ENCODE results near the gene N4BP2.

The N4BP2 gene

DNA sequence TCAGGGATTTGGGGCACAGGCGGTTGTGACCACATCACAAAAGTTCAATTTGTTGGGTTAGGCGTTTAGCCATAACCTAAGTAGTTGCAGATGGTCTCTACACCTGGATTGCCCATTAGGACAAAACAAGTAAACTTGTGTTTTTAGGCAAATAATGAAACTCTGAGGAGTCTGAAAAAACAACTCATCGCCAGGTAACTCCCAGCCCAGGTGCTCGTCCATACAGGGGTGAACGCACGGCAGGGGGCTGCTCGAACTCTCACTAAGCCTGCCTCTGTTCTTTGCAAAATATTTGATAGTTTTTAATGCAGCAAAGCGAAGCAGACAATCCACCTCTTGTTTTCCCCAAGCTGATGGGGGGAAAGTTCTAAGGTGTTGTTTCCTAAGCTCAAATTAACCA, 139.6 kb downstream of the N4BP2 start:
- Mint-ChIP-seq H3K36me3 (ENCODE audit: low read depth) (peaks cover 47% of the 10 kb centered on the region), H3K9me3 (no peaks in the 10 kb centered on the region), H3K4me1 (ENCODE audit: low read depth) (peaks cover 63% of the 10 kb centered on the region), H3K27ac (peak overlapping the region; percentile 95), H3K4me3 (peak overlapping the region; percentile 91), H3K27me3 (no peaks in the 10 kb centered on the region)
- peak; percentile 44 for DNase-seq

DNA sequence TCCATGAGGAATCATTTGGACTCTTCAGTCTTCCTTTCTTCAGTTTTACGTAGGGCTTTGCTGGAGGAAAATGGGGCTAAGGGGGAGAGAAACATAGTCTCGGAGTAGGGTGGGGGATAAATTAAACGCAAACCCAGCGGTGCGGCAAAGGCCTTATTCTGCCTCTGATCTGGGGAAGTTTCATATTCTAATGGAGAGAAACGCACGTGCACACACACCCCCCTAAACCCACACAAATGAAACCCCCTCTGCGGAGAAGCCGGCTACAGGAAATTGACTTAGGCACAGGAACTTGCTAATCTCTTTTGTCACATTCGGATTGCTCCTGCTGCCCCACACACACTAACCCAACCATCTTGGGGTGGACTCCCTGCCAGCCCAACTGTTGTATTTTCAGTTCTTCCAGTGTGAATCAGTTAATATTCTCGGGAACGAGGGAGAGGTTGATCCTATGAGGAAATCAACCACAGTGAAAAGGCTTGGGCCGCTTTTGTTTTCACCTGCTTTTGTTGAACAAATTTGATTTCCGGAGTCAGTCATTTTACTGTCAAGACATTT, 140.2 kb downstream of the N4BP2 start, which contains the start of gene RHOH:
RHOH (plus strand) TSS at position 308 of the 558 bp plus-strand sequence. CDS start 46,356 bp downstream, outside the sequence.
- H3K27ac Mint-ChIP-seq, result peak within 1 kb of the TSS; percentile 95
- peaks cover 61% of the 10 kb centered on the region for H3K4me1 Mint-ChIP-seq (ENCODE audit: low read depth)

GRCh38 chr4:40197879-40198689, 141.4 kb downstream of the N4BP2 start:
- Mint-ChIP-seq H3K36me3 (ENCODE audit: low read depth) (peaks cover 64% of the 10 kb centered on the region), H3K27me3 (no peaks in the 10 kb centered on the region), H3K4me3 (peak overlapping the region; percentile 91), H3K27ac (peak overlapping the region; percentile 95), H3K9me3 (no peaks in the 10 kb centered on the region), H3K4me1 (ENCODE audit: low read depth) (peaks cover 57% of the 10 kb centered on the region)
- DNase-seq, result peak; percentile 66

More for the DNA sequence above, 140.2 kb downstream of the N4BP2 start, which contains the start of gene RHOH:
- peak within 1 kb of the TSS; percentile 91 for H3K4me3 Mint-ChIP-seq
- H3K27me3 Mint-ChIP-seq, result no peaks in the 10 kb centered on the region
- H3K9me3 Mint-ChIP-seq, result no peaks in the 10 kb centered on the region
- peak; percentile 79 for DNase-seq
- H3K36me3 Mint-ChIP-seq (ENCODE audit: low read depth), result peaks cover 52% of the 10 kb centered on the region

DNA sequence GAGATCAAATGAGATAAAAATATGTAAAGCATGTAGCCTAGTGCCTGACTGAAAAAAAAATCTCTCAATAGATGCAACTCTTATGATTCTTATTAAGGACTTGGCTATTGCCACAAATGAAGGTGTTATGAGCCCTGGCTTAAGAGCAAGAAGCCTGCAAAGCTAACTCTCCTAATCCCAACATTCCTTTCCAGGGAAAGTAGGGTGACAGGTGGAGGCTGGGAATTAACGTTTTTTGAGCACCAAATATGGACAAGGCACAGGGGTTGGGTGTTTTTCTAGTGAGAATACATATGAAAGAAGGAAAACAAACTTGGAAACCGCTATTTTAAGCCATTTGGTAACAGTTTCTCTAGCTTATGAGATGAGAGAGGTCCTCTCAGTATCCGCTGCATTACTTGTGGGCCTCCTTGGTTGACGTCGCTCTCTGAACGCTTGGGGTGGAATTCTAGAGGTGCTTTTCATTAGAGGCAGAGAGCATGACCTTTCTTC, 142.6 kb downstream of the N4BP2 start:
- Mint-ChIP-seq H3K36me3 (ENCODE audit: low read depth) (peaks cover 75% of the 10 kb centered on the region), H3K4me3 (peak overlapping the region; percentile 91), H3K27me3 (no peaks in the 10 kb centered on the region), H3K27ac (peak overlapping the region; percentile 95), H3K4me1 (ENCODE audit: low read depth) (peaks cover 59% of the 10 kb centered on the region), H3K9me3 (no peaks in the 10 kb centered on the region)
- no peak for DNase-seq

GRCh38 chr4:40199999-40200874, 143.6 kb downstream of the N4BP2 start:
- peaks cover 85% of the 10 kb centered on the region for H3K36me3 Mint-ChIP-seq (ENCODE audit: low read depth)
- peak overlapping the region; percentile 91 for H3K4me3 Mint-ChIP-seq
- DNase-seq, result peak; percentile 78
- no peaks in the 10 kb centered on the region for H3K27me3 Mint-ChIP-seq
- peak overlapping the region; percentile 95 for H3K27ac Mint-ChIP-seq
- H3K4me1 Mint-ChIP-seq (ENCODE audit: low read depth), result peaks cover 60% of the 10 kb centered on the region
- no peaks in the 10 kb centered on the region for H3K9me3 Mint-ChIP-seq

GRCh38 chr4:40200875-40201801, 144.5 kb downstream of the N4BP2 start:
- no peak for DNase-seq
- Mint-ChIP-seq H3K27ac (peak overlapping the region; percentile 95), H3K9me3 (no peaks in the 10 kb centered on the region), H3K27me3 (no peaks in the 10 kb centered on the region), H3K4me3 (peak overlapping the region; percentile 91), H3K4me1 (ENCODE audit: low read depth) (peaks cover 60% of the 10 kb centered on the region), H3K36me3 (ENCODE audit: low read depth) (peaks cover 94% of the 10 kb centered on the region)

GRCh38 chr4:40201898-40202297, 145.2 kb downstream of the N4BP2 start:
- H3K9me3 Mint-ChIP-seq, result no peaks in the 10 kb centered on the region
- H3K36me3 Mint-ChIP-seq (ENCODE audit: low read depth), result peaks cover 97% of the 10 kb centered on the region

DNA sequence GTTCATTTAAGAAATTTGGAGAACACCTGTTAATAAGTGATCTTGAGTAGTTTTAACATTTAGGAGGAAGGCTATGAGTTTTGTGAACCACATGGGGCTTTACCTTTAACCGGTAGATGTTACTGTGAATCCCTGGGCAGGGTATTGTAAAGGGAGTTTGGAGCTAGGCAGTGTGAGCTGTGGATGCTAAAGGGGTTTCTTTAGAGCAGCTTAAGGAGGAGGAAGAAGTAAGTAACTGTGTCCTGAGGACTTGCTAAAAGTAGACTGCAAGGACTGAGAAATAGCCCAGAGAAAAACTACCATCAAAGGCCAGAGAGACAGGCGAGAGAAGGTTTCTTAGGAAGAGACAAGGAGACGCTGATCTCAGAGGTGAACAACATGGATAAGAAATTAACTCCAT, 145.8 kb downstream of the N4BP2 start:
- Mint-ChIP-seq H3K4me1 (ENCODE audit: low read depth) (peaks cover 64% of the 10 kb centered on the region), H3K9me3 (no peaks in the 10 kb centered on the region), H3K36me3 (ENCODE audit: low read depth) (peaks cover 97% of the 10 kb centered on the region), H3K27me3 (no peaks in the 10 kb centered on the region), H3K4me3 (peak overlapping the region; percentile 91), H3K27ac (peak overlapping the region; percentile 95)
- no peak for DNase-seq

More at GRCh38 chr4:40201898-40202297, 145.2 kb downstream of the N4BP2 start:
- Mint-ChIP-seq H3K4me1 (ENCODE audit: low read depth) (peaks cover 59% of the 10 kb centered on the region), H3K27me3 (no peaks in the 10 kb centered on the region), H3K4me3 (peak overlapping the region; percentile 91), H3K27ac (peak overlapping the region; percentile 95)
- DNase-seq, result no peak

GRCh38 chr4:40204507-40205258, 148.0 kb downstream of the N4BP2 start:
- peak overlapping the region; percentile 91 for H3K4me3 Mint-ChIP-seq
- H3K27me3 Mint-ChIP-seq, result no peaks in the 10 kb centered on the region
- peak overlapping the region; percentile 95 for H3K27ac Mint-ChIP-seq
- no peaks in the 10 kb centered on the region for H3K9me3 Mint-ChIP-seq
- DNase-seq, result peak; percentile 53
- H3K36me3 Mint-ChIP-seq (ENCODE audit: low read depth), result peaks cover 92% of the 10 kb centered on the region
- H3K4me1 Mint-ChIP-seq (ENCODE audit: low read depth), result peaks cover 76% of the 10 kb centered on the region

DNA sequence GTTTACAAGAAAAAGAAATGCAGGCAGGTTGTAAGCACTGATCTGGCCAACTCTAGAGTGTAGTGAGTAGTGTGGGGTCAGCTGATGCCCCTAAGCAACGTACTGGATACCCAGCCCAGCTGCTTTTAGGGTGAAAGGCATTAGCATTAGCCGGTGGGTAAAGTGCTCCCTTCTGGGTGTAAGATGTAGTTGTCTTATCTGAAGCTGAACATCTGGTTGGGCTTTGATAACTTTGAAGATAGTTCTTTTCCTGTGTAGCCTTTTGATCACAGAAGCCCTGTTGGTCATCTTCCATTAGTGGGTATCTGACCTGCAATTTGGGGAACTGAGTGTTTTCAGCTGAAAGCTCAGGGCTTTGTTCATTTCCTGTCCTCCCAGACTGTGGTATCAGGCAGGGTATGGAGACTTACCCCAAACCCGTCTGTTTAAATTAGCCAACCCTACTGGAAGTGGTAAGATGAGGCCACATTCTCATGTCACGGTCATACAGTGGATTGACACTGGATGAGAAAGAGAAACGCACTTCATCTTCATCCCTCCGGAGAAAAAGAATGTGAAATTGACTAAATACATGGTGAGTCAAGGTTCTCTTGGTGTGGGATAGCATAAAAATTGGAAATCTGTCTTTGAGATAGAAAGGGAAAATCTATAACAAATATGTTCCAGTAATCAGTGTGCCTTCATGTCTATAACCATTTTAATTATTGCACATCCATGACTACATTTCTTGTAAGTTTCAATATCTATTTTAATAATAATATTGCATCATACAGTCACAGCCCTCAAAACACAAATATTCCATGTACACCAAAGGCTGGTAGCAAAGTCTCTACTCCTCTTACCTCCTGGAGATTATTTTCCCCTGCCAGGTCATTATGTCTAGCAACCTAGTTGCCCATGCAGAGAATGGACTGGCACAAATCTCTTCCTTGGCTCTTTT, 148.9 kb downstream of the N4BP2 start:
- peaks cover 92% of the 10 kb centered on the region for H3K36me3 Mint-ChIP-seq (ENCODE audit: low read depth)
- DNase-seq, result peak; percentile 53
- peak overlapping the region; percentile 91 for H3K4me3 Mint-ChIP-seq
- H3K27me3 Mint-ChIP-seq, result no peaks in the 10 kb centered on the region
- H3K9me3 Mint-ChIP-seq, result no peaks in the 10 kb centered on the region
- H3K4me1 Mint-ChIP-seq (ENCODE audit: low read depth), result peaks cover 76% of the 10 kb centered on the region
- peak overlapping the region; percentile 95 for H3K27ac Mint-ChIP-seq

- H3K9me3 Mint-ChIP-seq, result no peaks in the 10 kb centered on the region
- peaks cover 90% of the 10 kb centered on the region for H3K36me3 Mint-ChIP-seq (ENCODE audit: low read depth)
- peaks cover 76% of the 10 kb centered on the region for H3K4me1 Mint-ChIP-seq (ENCODE audit: low read depth)
- H3K27me3 Mint-ChIP-seq, result no peaks in the 10 kb centered on the region
- peak overlapping the region; percentile 91 for H3K4me3 Mint-ChIP-seq
- H3K27ac Mint-ChIP-seq, result peak overlapping the region; percentile 95
- no peak for DNase-seq
Measured at GRCh38 chr4:40206426-40206825, 149.8 kb downstream of the N4BP2 start.

Data from activated T-cell treated with anti-CD3 and anti-CD28 coated beads, Interleukin-2, amount 50 U/mL, for 24 hours (primary cell).